K562 (cell line): ENCODE measurements around the gene RETREG2. TPM values are rescaled to one million over a fixed set of nuclear protein-coding genes. Genes with fewer than 3 reads are reported as not detected.

ENCODE experiments used
- ATAC-seq: fragments of 200-7000 bp; cut with Tn5 transposase; 3 replicates; pipeline ENCODE4 v1.9.1; 2020; ENCODE audit warnings: moderate library complexity
- BruUV-seq: library from RNA; stranded (reverse); fragments of 400-500 nt; replicated peaks from 2 replicates; lab custom pipeline; 2021; lab: Mats Ljungman, UMichigan
- CTCF ChIA-PET: fragments of 300-600 bp; formaldehyde crosslinking; extraction: SDS; loops from one replicate; lab custom pipeline; 2021; ENCODE audit warnings: low intra/inter-chr PET ratio; lab: Yijun Ruan, JAX
- POLR2A ChIA-PET: fragments of 300-600, 350-650 bp; sonication (Branson Sonifier 250); formaldehyde crosslinking; extraction: SDS; loops from one replicate; lab custom pipeline; 2021; ENCODE audit warnings: antibody characterized with exemption, inconsistent platforms; lab: Yijun Ruan, JAX
- DNase-seq, 4 experiments: peaks; one replicate each; pipeline versions ENCODE4 v3.0.0 to v3.0.0-alpha.2; 2011 to 2018; ENCODE audit warnings: low spot score in 3 of 4, mixed read lengths in 3 of 4; ENCODE audit errors: extremely low read depth in 1 of 4
- FAIRE-seq: peaks from 2 replicates; lab custom pipeline; 2011; peaks lifted over from hg19 to GRCh38; lab: Jason Lieb, UNC
- H2AFZ ChIP-seq: 2 replicates; pipeline ENCODE4 v1.6.0; 2011; ENCODE audit warnings: low read depth, low read length, control low read depth, inconsistent platforms
- H3K27ac ChIP-seq: fragments of 200-600 bp; 3 replicates; pipeline ENCODE4 v1.8.0; 2011; ENCODE audit warnings: low read depth, mild to moderate bottlenecking, control low read depth, inconsistent platforms, low read length, moderate library complexity, mixed read lengths; ENCODE audit errors: extremely low read depth
- H3K27me3 ChIP-seq, 2 experiments: fragments of 300-600 bp in 1 of 2; 2 replicates in 1 of 2; 3 replicates in 1 of 2; pipeline versions ENCODE4 v1.6.0 to v1.8.0; 2011; ENCODE audit warnings: inconsistent platforms in 2 of 2, low read length in 2 of 2, mild to moderate bottlenecking in 1 of 2, mixed read lengths in 1 of 2, moderate library complexity in 1 of 2; ENCODE audit not compliant: control insufficient read depth in 2 of 2, insufficient read depth in 2 of 2
- H3K36me3 ChIP-seq: fragments of 300-600 bp; 3 replicates; pipeline ENCODE4 v1.8.0; 2011; ENCODE audit warnings: mild to moderate bottlenecking, low read length, inconsistent platforms; ENCODE audit not compliant: control insufficient read depth, insufficient read depth
- H3K4me1 ChIP-seq, 2 experiments: fragments of 200-600 bp in 1 of 2; replicated peaks in 1 of 2; 2 replicates in 1 of 2; 3 replicates in 1 of 2; pipeline versions ENCODE4 v1.5.1 to v1.8.0; 2011; ENCODE audit warnings: inconsistent platforms in 2 of 2, low read length in 2 of 2, mild to moderate bottlenecking in 1 of 2, mixed read lengths in 1 of 2, moderate library complexity in 1 of 2; ENCODE audit not compliant: control insufficient read depth in 2 of 2, insufficient read depth in 2 of 2
- H3K4me2 ChIP-seq: 2 replicates; pipeline ENCODE4 v1.6.1; 2011; ENCODE audit warnings: low read length, control low read depth, inconsistent platforms, mixed read lengths; ENCODE audit not compliant: insufficient read depth
- H3K4me3 ChIP-seq: fragments of 200-600 bp; sonication (generic), shearing (Covaris generic); 2 replicates; pipeline ENCODE4 v1.5.1; 2016; ENCODE audit warnings: control low read depth, inconsistent platforms
- H3K79me2 ChIP-seq: fragments of 200-600 bp; 3 replicates; pipeline ENCODE4 v1.8.0; 2011; ENCODE audit warnings: low read length, inconsistent platforms; ENCODE audit not compliant: control insufficient read depth, insufficient read depth
- H3K9ac ChIP-seq, 2 experiments: 2 replicates each; pipeline versions ENCODE4 v1.6.0 to v1.6.1; 2011; ENCODE audit warnings: low read depth in 2 of 2, low read length in 2 of 2, control low read depth in 1 of 2, inconsistent platforms in 1 of 2, mild to moderate bottlenecking in 1 of 2, mixed read lengths in 1 of 2; ENCODE audit not compliant: insufficient read depth in 1 of 2
- H3K9me1 ChIP-seq: one replicate; pipeline ENCODE4 v1.6.0; 2011; ENCODE audit warnings: inconsistent platforms, mild to moderate bottlenecking, low read length, moderate library complexity; ENCODE audit not compliant: control insufficient read depth, insufficient read depth
- H3K9me3 ChIP-seq: replicated peaks from 2 replicates; pipeline ENCODE4 v1.5.1; 2011; ENCODE audit warnings: low read depth, low read length, inconsistent platforms; ENCODE audit not compliant: control insufficient read depth, insufficient read depth
- H4K20me1 ChIP-seq: replicated peaks from 2 replicates; pipeline ENCODE4 v1.6.1; 2011; ENCODE audit warnings: low read length, inconsistent platforms, mixed read lengths; ENCODE audit not compliant: control insufficient read depth, insufficient read depth
- ZBTB40 ChIP-seq, 2 experiments: fragments of 450-650 bp in 1 of 2; sonication (generic) in 1 of 2; formaldehyde crosslinking in 1 of 2; IDR thresholded peaks; 2 replicates each; pipeline versions ENCODE4 v1.7.1 to v1.9.0; 2016 to 2022; ENCODE audit warnings: inconsistent platforms in 1 of 2, mild to moderate bottlenecking in 1 of 2, missing genetic modification reagents in 1 of 2
- WGBS: fragments of 100-300 bp; shearing (Covaris generic); methylation state at CpG from one replicate; pipeline ENCODE4 v1.1.6; 2016; ENCODE audit warnings: low coverage, mixed read lengths; ENCODE audit not compliant: insufficient coverage; ENCODE audit errors: missing lambda C conversion rate; 5-methylcytosine and 5-hydroxymethylcytosine counted together
- in situ Hi-C: fragments of 300-500 bp; cut with MboI; formaldehyde crosslinking; loops from 4 replicates; pipeline ENCODE4 v1.15.0; 2018; ENCODE audit warnings: inconsistent platforms, mixed read lengths
- intact Hi-C: fragments of 100-400 bp; cut with micrococcal nuclease; formaldehyde crosslinking; loops from 2 replicates; pipeline ENCODE4 v1.14.2; 2022
- polyA plus RNA-seq, 8 experiments: library from polyadenylated mRNA; depleted of rRNA in 4 of 8; stranded (reverse) in 5 of 8; unstranded in 3 of 8; fragments of >200 nt; fragmentation: Nextera tagmentation in 2 of 8; fragmentation: Illumina TruSeq in 1 of 8; extraction: Ambion mirVana in 2 of 8; extraction: Trizol in 1 of 8; gene quantifications; 2 replicates each; pipeline versions ENCODE4 v1.2.1 to v1.2.3, GENCODE V29; 2011 to 2014; ENCODE audit warnings: inconsistent platforms in 1 of 8, missing spikeins in 1 of 8
- total RNA-seq, 7 experiments: library from RNA; depleted of rRNA in 6 of 7; stranded (reverse); fragments of >200 nt in 6 of 7; fragmentation: Illumina TruSeq in 2 of 7; extraction: Trizol in 2 of 7; gene quantifications; 2 replicates each; pipeline versions ENCODE4 v1.2.1 to v1.2.3, GENCODE V29; 2011 to 2021; ENCODE audit warnings: low replicate concordance in 1 of 7

Gene RETREG2
- total and polyA plus RNA-seq, 9 of the 15 experiments (the other 6 are each of a cell fraction or from before 2014, with no cell fraction given), result 4.9 to 40.1 (median 19.2) TPM

- DNase-seq, result no peak
- in situ Hi-C loops, result no loop called here
- Histone ChIP-seq H3K4me3 (no peak overlapping the region), H3K27ac (no peak overlapping the region), H4K20me1 (peaks cover 11% of the 10 kb centered on the region; the same call in 1 of the 2 replicates), H3K4me1 (peaks cover 16 to 21% of the 10 kb centered on the region in 2 experiments; a peak in 4 of 5 replicates), H3K9ac (no peak overlapping the region), H3K36me3 (peaks cover 80% of the 10 kb centered on the region), H3K27me3 (no peaks in the 10 kb centered on the region), H3K9me1 (no peaks in the 10 kb centered on the region), H2AFZ (no peak overlapping the region), H3K79me2 (peaks cover under 1% of the 10 kb centered on the region), H3K9me3 (no peaks in the 10 kb centered on the region), H3K4me2 (no peak overlapping the region)
- 90% methylated on average over 8 of the region's 9 CpGs for WGBS
- intact Hi-C loops, result no loop called here
- CTCF ChIA-PET, result interaction anchor here (0.6 to 0.9 kb wide), 2 partner anchors 33 to 149 kb away, joined by 3 to 4 read pairs; partner anchors contain the start of gene RETREG2
- ATAC-seq, result no peak
- BruUV-seq, result no TSS peak
- POLR2A ChIA-PET, result no interaction called here
- no peak for FAIRE-seq
- no peak for TF ChIP-seq ZBTB40 (IDR thresholded peaks at IDR 0.05)
- TF ChIP-seq ZBTB40 (CRISPR knock-in tag; IDR thresholded peaks at IDR 0.05), result no peak
These were observed 32.8 kb downstream of the RETREG2 start for GRCh38 chr2:219210886-219211362.
